Urothelium cell line (cell line): ENCODE data around the gene KCNE4.

Experiments used
- DNase-seq: peaks from one replicate; pipeline ENCODE4 v3.0.0; 2011; ENCODE audit warnings: low spot score, mixed read lengths
- FAIRE-seq: peaks from 2 replicates; lab custom pipeline; 2011; peaks lifted over from hg19 to GRCh38; lab: Jason Lieb, UNC

Gene KCNE4

DNA sequence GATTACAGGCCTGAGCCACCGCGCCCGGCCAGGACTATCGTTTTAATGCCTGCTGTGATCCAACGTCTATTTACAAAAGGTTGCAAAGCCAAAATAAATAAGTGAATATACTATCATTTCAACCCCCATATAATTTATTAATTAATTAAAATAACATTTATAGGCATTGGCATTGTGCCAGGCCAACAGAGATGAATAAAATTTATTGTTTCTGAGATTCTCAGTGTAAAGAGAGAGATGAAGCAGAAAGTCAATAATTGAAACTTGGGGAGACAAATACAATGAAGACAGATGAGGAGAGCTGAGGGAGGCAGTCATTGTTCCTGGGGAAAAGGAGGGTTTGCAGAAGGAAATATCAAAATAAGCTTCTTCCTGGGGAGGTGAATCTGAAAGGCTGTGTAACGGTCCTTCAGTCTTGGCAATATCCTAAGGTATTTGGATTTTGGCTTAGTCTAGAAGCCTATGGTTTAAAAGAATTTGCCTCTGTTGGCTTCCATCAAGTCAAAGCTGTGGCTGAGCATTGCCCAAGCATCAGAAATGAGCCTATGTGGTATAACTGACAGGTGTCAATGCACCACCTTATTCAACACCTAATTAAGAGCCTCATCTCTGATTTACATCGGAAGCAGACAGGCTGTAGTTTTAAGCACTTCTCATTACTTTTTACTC, 31.5 kb downstream of the KCNE4 start:
- no peak for FAIRE-seq
- DNase-seq = no peak

DNA sequence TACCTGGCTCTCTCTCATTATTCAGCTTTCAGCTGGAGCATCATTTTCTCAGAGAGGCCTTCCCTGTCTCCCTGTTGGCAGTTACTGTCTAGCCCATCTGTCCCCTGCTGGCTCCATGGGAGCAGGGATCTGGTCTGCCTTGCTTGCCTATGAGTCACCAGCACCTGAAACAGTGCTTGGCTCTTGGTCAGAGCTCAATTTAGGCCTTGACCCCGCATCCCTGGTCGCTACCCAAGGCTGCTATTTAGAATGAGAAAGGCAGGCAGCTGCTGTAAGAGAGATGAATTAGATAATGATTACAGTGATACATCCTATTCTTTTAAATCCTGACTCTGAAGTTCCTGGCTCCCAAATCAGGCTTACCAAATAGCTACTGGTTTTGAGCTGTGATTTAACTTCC, 32.9 kb downstream of the KCNE4 start:
- peak; percentile 42 for DNase-seq
- FAIRE-seq = no peak

DNA sequence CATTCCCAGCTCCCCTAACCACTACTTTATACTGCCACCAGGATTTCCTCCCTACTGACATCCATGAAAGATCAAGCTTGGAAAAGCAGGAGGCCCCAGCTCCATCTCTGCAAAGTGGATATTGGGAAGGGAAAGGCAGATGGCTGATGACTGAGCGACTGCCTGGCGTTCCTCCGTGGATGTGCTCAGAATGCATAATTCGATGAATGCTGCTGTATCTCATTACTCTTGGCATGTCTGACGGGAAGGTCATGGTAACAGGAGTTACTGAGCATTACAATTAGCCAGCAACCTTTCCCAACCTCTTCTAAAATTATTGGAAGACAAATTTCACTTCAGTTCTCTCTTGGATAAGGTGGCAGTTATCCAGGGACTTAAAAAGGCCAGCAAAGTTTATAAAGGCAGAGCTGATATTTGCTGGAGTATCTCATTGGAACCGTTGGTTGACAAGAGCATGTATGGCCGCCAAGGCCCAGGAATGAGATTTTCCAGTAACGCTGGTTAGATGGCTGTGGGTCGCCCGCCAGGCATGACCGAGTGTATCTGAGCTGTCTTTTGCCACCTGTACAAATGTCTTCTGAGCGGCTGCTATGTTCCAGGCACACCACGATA, 34.5 kb downstream of the KCNE4 start:
- no peak for DNase-seq
- FAIRE-seq = no peak

DNA sequence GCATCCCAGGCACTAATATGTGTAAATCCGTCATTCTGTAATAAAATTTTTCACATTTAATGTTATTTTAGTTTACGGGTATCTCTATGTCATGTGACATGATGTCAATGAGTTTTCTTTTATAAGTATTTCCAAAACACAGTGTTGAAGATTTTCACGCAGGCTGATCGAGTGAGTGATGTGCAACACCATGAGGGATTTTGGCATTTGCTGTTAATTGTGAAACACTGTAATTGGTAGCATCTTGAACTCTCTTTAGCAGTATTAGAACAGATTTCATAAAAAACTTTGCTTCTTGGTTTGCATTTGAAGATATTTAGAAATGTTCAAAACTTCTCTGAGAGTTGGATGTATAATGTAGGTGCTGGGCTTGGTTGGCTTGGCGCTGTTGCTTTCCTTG, 35.5 kb downstream of the KCNE4 start:
- FAIRE-seq (no peak), DNase-seq (no peak)

DNA sequence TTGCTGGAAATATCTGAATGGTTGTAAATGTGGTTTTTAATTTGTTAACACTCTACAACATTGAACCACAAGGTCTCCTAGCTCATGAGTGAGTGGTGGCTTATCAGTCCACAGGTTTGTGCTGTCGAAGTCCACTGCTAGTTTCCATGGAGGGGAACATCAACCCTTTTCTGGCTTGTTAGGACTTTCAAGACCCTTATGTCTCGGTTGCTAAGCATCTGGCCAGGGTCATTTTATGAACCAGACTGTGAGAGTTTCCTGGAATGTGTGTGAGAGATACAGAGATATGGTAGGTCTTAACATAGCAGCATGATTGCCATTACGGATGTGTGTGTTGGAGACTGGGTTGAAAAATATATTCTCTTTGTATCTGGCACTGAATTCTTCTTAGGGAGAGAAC, 36.9 kb downstream of the KCNE4 start:
- DNase-seq (no peak), FAIRE-seq (no peak)

DNA sequence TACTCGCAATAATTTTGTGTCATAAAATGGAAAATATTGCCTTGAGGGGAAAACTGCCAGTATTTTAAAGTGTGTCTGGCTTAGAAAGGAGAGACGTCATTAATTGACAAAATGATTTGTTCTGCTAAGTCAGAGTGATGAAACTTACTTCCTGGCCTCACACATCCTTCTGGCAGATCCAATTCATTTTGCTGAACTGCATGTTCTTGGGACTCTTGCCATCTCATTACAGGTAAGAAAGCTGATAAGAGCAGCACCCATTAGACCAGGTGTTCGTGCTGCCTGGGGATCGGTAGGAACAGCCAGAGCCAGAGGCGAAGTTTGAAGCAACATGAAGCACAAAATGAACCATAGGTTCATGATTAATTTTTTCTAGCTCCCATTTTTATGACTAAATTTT, 38.0 kb downstream of the KCNE4 start:
- DNase-seq = no peak
- FAIRE-seq = no peak

DNA sequence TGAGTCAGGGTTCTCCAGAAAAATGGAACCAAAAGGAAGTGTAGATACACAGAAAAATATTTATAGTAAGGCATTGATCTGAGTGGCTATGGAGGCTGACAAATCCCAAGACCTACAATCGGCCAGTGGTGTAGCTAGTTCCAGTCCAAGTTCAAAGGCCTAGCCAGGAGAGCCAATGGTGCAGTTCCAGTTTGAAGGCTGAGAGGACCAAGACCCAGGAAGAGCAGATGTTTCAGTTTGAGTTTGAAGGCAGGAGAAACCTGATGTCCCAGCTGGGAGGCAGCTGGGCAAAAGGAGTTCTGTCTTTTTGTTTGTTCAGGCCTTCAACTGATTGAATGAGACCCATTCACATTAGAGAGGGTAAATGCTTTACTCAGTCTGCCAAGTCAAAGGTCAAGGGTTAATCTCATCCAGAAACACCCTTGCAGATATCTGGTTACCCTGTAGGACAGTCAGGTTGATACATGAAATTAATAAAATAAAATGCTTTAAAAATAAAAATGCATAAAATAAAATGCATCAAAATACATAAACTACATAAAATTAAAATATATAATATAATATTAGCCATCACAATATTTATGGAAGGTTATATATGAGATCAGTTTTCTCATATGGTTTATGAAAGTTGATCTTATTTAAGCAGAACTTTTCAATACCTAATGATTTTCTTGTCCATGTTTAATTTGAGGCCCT, 38.7 kb downstream of the KCNE4 start:
- FAIRE-seq = no peak
- no peak for DNase-seq

DNA sequence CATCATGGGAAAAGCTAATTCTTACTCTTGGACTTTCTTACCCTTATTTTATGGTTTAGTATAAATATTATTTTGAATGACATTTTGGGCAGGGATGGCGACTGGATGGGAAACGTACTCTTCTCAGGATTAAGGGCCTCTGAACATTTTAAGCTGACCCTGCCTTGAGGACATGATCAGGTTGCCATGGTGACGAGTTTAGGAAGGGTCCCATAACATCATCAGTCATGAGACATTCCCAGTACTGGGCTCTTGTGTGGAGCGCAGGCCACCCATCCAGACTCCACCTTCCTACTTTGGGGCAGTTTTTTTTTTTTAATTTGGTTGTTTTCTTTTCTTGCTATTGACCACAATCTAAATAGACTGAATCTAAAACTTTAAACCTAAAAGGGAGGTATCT, 40.7 kb downstream of the KCNE4 start:
- DNase-seq = no peak
- no peak for FAIRE-seq

DNA sequence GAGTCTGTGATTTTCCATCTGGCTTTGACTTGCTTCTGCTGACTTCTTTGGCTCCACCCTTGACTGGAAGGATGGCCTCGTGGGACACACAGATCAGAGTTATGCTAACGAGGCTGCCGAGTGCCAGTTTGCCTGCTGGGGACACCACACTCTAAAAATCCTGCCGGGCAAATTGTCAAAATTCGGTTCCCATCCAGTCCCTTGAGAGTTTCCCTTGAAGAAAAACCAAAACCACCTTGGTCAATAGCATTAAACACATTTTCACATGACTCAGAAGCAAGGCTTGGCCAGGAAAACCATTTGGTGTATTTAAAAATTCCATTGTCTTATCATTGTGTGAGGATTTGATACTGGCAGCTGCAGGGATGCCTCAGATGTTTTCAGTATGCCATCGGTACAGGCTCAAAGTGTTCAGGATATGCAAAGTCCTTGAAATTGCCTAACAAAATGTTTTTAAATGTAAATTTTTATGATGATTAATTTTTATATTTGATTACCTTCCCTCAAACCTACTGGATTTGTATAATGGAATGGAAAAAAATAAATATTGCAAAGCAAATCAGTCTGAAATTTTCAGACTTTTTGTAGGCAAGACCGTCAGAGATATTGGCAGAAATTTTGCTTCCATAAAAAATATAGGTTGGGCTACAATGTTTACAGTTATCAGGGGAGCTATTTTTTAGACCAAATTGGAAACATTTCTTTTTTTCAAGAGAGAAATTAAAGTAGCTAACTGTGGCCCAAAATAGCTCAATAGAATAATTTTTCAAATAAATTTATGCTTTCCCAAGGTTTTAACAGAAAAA, 41.6 kb downstream of the KCNE4 start:
- no peak for FAIRE-seq
- peak; percentile 67 for DNase-seq

DNA sequence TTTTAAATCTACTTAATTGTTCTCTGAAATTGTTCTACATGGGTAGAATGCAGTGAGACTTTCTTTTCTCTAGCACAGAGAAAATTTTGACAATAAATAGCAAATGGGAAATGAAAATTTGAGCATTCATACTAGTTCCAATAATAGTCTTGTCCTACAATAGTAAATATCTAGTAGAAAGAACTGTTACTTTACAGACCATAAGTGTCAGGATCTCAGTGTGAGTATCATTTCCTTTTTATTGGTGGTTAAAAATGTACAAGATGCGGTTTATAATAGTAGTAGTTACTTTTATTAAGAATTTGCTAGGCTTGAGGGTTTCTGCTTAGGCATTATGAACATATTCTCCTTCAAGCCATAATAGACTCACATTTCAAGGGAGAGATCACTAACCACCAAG, 43.2 kb downstream of the KCNE4 start:
- no peak for FAIRE-seq

DNA sequence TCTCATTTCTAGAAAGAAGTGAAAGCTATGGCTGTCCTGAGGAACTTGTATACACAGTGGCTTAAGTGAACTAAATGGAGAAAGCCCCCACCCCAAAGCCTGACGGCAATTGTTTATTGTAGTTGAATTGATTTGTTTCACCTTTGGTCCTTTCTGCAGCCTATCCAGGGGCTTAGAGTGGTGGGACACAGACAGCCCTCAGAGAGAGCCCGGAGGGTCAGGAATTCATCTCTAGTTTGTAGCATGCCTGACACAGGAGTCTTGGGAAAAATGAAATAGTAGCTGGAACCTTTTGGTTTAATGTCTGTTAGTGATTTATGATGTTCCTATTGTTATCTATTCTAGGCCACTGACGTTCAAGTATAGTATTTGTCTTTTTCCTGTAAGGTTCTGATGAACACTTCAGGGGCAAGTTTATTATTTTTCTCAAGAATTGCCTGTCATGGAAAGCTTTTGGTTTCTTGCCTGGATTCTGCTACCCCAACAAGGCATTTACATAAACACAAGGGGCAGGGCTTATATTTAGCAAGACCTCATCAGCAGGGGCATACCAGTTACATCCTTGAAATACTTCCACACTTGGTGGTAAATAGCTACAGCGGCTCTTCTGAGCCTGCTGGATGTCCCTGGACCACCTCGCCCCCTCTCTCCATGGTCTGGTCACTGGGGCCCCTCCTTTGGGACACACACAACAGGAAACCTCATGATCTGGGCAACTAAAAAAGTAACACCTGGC, 44.4 kb downstream of the KCNE4 start:
- no peak for DNase-seq

More for the DNA sequence above, 43.2 kb downstream of the KCNE4 start:
- DNase-seq = no peak

DNA sequence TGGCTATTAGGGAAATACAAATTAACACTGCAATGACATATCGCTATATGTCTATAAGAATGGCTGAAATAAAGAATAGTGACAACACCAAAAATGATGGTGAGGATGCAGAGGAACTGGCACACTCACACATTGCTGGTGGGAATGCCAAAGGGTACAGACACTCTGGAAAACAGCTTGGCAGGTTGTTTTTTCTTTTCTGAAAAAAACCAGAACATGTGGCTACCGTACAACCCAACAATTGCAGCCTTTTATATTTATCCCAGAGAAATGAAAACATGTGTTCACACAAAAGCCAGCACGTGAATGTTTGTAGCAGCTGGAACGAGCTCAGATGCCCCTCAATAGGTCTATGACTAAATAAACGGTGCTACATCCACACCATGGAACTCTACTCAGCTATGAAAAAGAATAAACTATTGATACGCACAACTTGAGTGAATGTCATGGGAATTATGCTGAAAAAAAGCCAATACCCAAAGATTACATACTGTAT, 45.9 kb downstream of the KCNE4 start:
- DNase-seq (no peak), FAIRE-seq (no peak)

More for the DNA sequence above, 44.4 kb downstream of the KCNE4 start:
- FAIRE-seq = no peak

DNA sequence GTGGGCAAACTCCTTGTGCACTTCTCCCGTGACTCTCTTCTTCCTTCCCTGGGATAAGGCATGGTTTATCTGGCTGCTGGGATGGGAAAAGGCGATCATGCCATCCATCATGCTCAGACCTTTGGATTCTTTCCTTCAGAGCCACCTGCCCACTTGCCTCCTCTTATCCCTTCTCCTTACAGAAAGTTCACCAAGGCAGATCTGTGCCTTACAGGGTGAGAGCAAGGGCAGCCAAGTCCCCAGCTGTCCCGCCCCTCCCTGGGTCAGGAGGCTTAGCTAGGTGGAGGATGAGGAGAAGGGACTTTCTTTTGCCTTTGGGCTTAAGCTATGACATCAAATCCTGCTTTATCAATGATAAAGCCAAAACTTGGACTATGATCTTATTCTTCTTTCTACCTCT, 47.6 kb downstream of the KCNE4 start:
- DNase-seq = no peak
- no peak for FAIRE-seq

DNA sequence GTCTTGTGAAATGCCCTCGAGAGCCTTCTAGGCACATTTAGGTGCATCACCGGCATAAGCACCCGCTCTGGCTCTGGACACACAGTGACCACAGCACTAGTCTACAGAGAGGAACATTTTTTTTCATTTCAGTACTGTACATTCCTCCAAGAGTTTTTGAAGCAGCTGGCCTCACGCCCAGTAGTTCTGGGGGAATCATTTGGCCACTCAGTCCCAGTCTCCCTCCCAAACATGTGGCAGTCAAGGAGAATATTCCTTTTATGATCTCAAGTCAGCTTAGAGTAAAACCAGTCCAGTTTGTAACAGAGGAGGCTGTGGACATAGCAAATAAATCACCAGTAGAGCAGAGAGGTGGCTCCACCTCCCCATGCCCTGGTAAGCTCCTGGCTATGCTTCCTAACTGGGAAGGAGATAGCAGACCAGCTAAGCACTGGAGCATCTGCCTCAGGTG, 48.1 kb downstream of the KCNE4 start:
- peak; percentile 13 for FAIRE-seq
- DNase-seq = no peak

DNA sequence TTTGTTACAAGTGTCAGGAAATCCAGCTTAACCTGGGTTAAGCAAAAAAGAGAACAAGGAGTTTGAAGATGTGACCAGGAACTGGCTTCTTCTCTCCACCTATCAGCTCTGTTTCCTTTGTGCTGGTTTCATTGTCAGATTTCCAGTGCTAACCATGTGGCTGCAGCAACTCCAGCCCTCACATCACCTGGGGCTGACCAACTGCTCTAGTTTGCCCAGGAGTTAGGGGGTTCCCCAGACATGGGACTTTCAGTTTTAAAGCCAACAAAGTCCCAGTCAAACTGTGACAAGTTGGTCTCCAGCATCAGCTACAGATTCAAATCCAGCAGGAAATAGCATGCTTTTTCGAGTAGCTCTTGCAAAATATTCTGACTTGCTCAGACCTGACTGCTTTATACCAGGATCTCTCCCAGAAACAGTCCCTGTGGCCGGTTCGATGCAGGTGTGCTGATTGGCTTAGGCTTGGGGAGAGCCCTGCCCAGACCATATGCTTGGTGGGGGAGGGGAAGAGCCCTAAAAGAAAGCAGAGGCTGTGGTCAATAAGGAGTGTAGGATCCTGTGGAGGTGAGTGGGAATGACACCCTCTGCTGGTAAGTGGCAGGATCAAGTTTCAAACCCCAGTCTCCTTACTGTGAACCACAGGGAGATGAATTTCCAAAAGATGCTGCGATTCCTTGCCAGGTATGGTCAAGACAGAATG, 49.5 kb downstream of the KCNE4 start:
- DNase-seq (peak; percentile 61), FAIRE-seq (peak; percentile 9)

DNA sequence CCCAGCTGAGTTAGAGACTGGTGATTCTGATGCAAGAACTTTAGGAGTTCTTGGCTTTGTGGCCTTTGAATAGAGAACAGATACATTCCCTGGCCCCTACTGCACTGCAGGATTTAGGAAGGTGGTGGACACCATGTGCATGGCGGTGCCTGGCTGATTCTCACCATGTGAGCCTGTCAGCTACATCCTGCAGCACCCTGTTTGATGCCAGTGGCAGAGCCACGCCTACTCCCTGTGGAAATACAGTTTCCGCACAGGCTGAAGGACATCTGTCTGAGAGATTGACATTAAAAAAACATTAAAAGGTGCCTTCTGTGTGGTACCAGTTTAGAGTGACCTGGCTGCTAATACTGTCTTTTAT, 50.0 kb downstream of the KCNE4 start:
- DNase-seq (no peak), FAIRE-seq (no peak)

DNA sequence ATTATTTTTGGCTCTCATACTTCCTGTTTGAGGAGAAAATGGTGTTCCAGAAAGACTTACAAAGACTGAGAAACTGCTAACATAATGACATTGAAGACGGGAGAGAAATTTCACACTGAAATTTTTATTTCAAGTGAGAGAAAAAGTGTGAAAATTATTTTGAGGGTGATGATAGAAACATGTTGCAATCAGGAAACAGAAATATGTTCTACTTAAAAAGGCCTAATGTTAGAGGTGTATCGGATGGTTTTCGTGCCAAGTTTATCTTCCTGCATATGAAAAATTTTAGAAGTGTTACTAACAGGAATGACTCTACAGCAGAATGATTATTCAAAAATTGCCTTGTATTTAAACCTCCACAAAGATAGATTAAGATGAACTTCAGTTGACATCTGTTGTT, 50.5 kb downstream of the KCNE4 start:
- FAIRE-seq (no peak), DNase-seq (no peak)

DNA sequence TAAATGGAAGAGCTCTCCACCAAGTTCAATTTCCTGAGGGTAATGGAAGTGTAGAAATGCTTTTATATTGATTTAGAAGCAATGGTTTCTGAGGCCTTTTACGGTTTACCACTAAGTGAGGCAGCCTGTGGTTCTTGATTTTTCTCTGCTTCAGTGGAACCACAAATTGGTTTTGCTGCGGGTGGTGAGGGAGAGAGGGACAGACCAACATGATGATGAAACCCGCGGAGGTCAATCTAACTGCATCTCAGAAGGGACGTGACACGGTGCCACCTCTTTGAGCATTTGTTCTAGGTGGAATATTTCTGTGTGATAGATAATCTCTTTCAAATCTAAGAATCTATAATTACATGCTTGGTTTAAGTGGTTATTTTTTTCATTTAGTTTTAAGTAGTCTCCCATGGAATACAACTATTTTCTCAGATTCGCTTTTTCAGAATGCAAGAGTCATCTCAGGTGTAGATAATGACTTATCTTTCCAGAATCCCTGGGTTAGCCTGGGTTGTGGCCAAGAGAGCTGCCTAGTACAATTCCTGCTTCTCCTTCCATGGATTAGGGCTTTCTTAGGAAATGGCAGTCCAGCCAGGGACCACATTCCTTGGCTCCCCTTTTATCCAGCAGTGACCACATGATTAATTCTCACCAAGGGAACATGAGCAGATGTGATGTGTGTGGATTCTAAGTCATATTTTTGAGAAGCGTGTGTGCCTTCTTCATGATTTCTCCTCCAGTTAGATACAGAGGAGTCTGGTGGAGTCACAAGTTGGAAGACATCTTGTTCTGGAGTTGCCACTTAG, 52.5 kb downstream of the KCNE4 start:
- DNase-seq (no peak), FAIRE-seq (no peak)
